ENCODE results near the gene ENO4.

Gene ENO4

DNA sequence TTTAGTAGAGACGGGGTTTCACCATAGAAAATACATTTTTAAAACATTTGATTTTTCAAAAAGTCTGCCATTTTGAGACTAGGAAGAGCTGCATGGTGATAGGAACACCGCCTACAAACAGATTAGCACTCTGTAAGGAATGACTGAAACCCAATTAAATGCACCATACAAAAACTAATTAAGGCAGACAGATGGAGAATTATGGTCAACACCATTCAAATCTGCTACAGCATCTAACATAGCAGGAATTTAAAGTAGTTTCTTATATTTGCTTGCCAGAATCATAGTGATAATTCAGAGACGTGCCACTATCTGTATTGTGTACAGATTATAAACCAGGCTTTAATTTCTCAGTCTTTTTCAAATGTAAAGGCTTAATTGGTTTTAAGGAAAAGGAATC lies 68.2 kb downstream of the ENO4 start:
- Histone ChIP-seq H2AK5ac (ENCODE audit: low read length) (no peak overlapping the region), H3K4me1 (ENCODE audit: control insufficient read depth in 1 of 2, insufficient read depth in 2 of 2, low read length in 2 of 2) (no peaks in the 10 kb centered on the region), H2BK5ac (ENCODE audit: low read depth, low read length, poor library complexity) (no peak overlapping the region), H3K4me3 (ENCODE audit: low read depth, low read length) (no peak overlapping the region), H3K79me2 (ENCODE audit: control insufficient read depth, insufficient read depth, low read length, poor library complexity) (no peaks in the 10 kb centered on the region), H3K9ac (ENCODE audit: low read length) (no peak overlapping the region), H2BK120ac (ENCODE audit: insufficient read depth, low read length, poor library complexity) (no peak overlapping the region), H3K36me3 (ENCODE audit: control insufficient read depth in 1 of 2, insufficient read depth in 2 of 2, low read length in 2 of 2) (peaks cover 1 to 8% of the 10 kb centered on the region in 2 experiments), H3K79me1 (ENCODE audit: low read length) (no peaks in the 10 kb centered on the region), H4K91ac (ENCODE audit: low read depth, low read length) (no peak overlapping the region), H3K14ac (ENCODE audit: low read length) (no peak overlapping the region), H3K9me3 (ENCODE audit: insufficient read depth, low read depth, low read length) (no peaks in the 10 kb centered on the region), H3K27me3 (ENCODE audit: insufficient read depth, low read length) (no peaks in the 10 kb centered on the region), H2BK12ac (ENCODE audit: low read length) (no peak overlapping the region), H3K27ac (ENCODE audit: low read depth, low read length) (no peak overlapping the region), H3K4ac (ENCODE audit: low read depth, low read length) (no peak overlapping the region), H2AFZ (ENCODE audit: insufficient read depth, low read length, poor library complexity) (no peak overlapping the region), H3K4me2 (ENCODE audit: low read length) (no peak overlapping the region), H3K23ac (ENCODE audit: low read length) (no peak overlapping the region), H4K12ac (ENCODE audit: low read depth, low read length) (no peak overlapping the region), H4K8ac (ENCODE audit: low read depth, low read length) (no peak overlapping the region), H3K18ac (ENCODE audit: low read length) (no peak overlapping the region)
- whole genome bisulfite sequencing (ENCODE audit: extremely low coverage, insufficient coverage, insufficient read length), result no CpG with 5 or more reads among the region's 3 CpGs
- no peak for DNase-seq

DNA sequence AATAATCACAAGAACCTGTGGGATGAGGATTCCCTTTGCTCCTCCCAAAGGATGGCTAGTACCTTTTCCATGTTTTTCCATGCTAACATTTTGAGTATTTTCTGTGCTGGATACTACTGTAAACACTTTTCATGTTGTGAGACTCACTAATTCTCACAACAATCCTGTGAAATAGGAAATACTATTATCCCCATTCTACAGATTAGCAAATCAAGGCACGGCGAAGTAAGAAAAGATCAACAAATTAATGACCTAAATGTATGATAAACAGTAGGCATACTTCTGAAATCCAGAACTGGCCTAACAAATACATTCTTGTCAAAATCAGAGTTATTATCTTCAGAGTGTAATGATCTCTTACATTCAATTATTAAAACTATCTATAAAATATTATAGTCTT lies 69.3 kb downstream of the ENO4 start:
- no peak overlapping the region for H3K9ac ChIP-seq (ENCODE audit: low read length)
- WGBS (ENCODE audit: extremely low coverage, insufficient coverage, insufficient read length), result no CpG with 5 or more reads among the region's 2 CpGs
- H3K27ac ChIP-seq (ENCODE audit: low read depth, low read length), result no peak overlapping the region
- no peak overlapping the region for H3K23ac ChIP-seq (ENCODE audit: low read length)
- H2BK12ac ChIP-seq (ENCODE audit: low read length), result no peak overlapping the region
- H4K91ac ChIP-seq (ENCODE audit: low read depth, low read length), result no peak overlapping the region
- no peak overlapping the region for H2AK5ac ChIP-seq (ENCODE audit: low read length)
- no peaks in the 10 kb centered on the region for H3K79me1 ChIP-seq (ENCODE audit: low read length)
- no peaks in the 10 kb centered on the region for H3K79me2 ChIP-seq (ENCODE audit: control insufficient read depth, insufficient read depth, low read length, poor library complexity)
- H3K18ac ChIP-seq (ENCODE audit: low read length), result no peak overlapping the region
- no peak overlapping the region for H2BK120ac ChIP-seq (ENCODE audit: insufficient read depth, low read length, poor library complexity)
- no peak overlapping the region for H3K14ac ChIP-seq (ENCODE audit: low read length)
- no peak overlapping the region for H4K12ac ChIP-seq (ENCODE audit: low read depth, low read length)
- H2BK5ac ChIP-seq (ENCODE audit: low read depth, low read length, poor library complexity), result no peak overlapping the region
- no peaks in the 10 kb centered on the region for H3K9me3 ChIP-seq (ENCODE audit: insufficient read depth, low read depth, low read length)
- H2AFZ ChIP-seq (ENCODE audit: insufficient read depth, low read length, poor library complexity), result no peak overlapping the region
- peaks cover 3 to 4% of the 10 kb centered on the region in 2 experiments for H3K36me3 ChIP-seq (ENCODE audit: control insufficient read depth in 1 of 2, insufficient read depth in 2 of 2, low read length in 2 of 2)
- H3K4ac ChIP-seq (ENCODE audit: low read depth, low read length), result no peak overlapping the region
- H3K4me2 ChIP-seq (ENCODE audit: low read length), result no peak overlapping the region
- H3K27me3 ChIP-seq (ENCODE audit: insufficient read depth, low read length), result no peaks in the 10 kb centered on the region
- H3K4me1 ChIP-seq (ENCODE audit: control insufficient read depth in 1 of 2, insufficient read depth in 2 of 2, low read length in 2 of 2), result no peaks in the 10 kb centered on the region
- no peak overlapping the region for H3K4me3 ChIP-seq (ENCODE audit: low read depth, low read length)
- no peak overlapping the region for H4K8ac ChIP-seq (ENCODE audit: low read depth, low read length)
- DNase-seq, result no peak

GRCh38 chr10:116919164-116919563 lies 69.9 kb downstream of the ENO4 start:
- H3K79me1 ChIP-seq (ENCODE audit: low read length), result no peaks in the 10 kb centered on the region
- H3K9ac ChIP-seq (ENCODE audit: low read length), result no peak overlapping the region
- H2BK5ac ChIP-seq (ENCODE audit: low read depth, low read length, poor library complexity), result no peak overlapping the region
- no peak overlapping the region for H2BK12ac ChIP-seq (ENCODE audit: low read length)
- peaks cover 3 to 4% of the 10 kb centered on the region in 2 experiments for H3K36me3 ChIP-seq (ENCODE audit: control insufficient read depth in 1 of 2, insufficient read depth in 2 of 2, low read length in 2 of 2)
- no peak overlapping the region for H2AK5ac ChIP-seq (ENCODE audit: low read length)
- no peaks in the 10 kb centered on the region for H3K9me3 ChIP-seq (ENCODE audit: insufficient read depth, low read depth, low read length)
- H3K23ac ChIP-seq (ENCODE audit: low read length), result no peak overlapping the region
- H3K18ac ChIP-seq (ENCODE audit: low read length), result no peak overlapping the region
- H3K4ac ChIP-seq (ENCODE audit: low read depth, low read length), result no peak overlapping the region
- H4K8ac ChIP-seq (ENCODE audit: low read depth, low read length), result no peak overlapping the region
- no peaks in the 10 kb centered on the region for H3K79me2 ChIP-seq (ENCODE audit: control insufficient read depth, insufficient read depth, low read length, poor library complexity)
- H4K91ac ChIP-seq (ENCODE audit: low read depth, low read length), result no peak overlapping the region
- DNase-seq, result no peak
- H4K12ac ChIP-seq (ENCODE audit: low read depth, low read length), result no peak overlapping the region
- H3K27me3 ChIP-seq (ENCODE audit: insufficient read depth, low read length), result no peaks in the 10 kb centered on the region
- no peak overlapping the region for H3K27ac ChIP-seq (ENCODE audit: low read depth, low read length)
- no peak overlapping the region for H3K4me2 ChIP-seq (ENCODE audit: low read length)
- no peaks in the 10 kb centered on the region for H3K4me1 ChIP-seq (ENCODE audit: control insufficient read depth in 1 of 2, insufficient read depth in 2 of 2, low read length in 2 of 2)
- H3K14ac ChIP-seq (ENCODE audit: low read length), result no peak overlapping the region
- WGBS (ENCODE audit: extremely low coverage, insufficient coverage, insufficient read length), result no CpG with 5 or more reads among the region's 2 CpGs
- H2BK120ac ChIP-seq (ENCODE audit: insufficient read depth, low read length, poor library complexity), result no peak overlapping the region
- no peak overlapping the region for H2AFZ ChIP-seq (ENCODE audit: insufficient read depth, low read length, poor library complexity)
- no peak overlapping the region for H3K4me3 ChIP-seq (ENCODE audit: low read depth, low read length)

DNA sequence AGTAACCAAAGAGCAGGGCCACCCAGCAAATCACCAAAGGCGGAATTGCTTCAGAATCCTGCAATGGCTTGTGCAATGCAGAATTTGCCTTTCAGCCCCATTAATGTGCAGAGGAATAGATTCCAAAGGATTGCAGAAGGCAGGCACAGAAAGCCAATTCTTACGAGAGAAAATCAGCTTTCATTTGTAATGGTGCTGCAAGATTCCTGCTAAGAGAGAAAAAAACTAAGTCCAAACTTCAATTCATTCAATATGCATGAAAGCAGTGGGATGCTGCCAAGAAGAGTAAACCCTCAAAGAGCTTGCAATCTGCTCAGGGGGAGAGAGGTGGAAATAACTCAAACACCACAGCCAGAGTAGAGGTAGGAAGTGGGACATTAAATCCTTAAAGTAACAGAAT lies 70.4 kb downstream of the ENO4 start:
- H3K18ac ChIP-seq (ENCODE audit: low read length), result no peak overlapping the region
- no peak overlapping the region for H2BK12ac ChIP-seq (ENCODE audit: low read length)
- H4K8ac ChIP-seq (ENCODE audit: low read depth, low read length), result no peak overlapping the region
- no peak overlapping the region for H3K14ac ChIP-seq (ENCODE audit: low read length)
- no peak overlapping the region for H2AFZ ChIP-seq (ENCODE audit: insufficient read depth, low read length, poor library complexity)
- DNase-seq, result no peak
- H4K91ac ChIP-seq (ENCODE audit: low read depth, low read length), result no peak overlapping the region
- no peak overlapping the region for H3K4me2 ChIP-seq (ENCODE audit: low read length)
- no peaks in the 10 kb centered on the region for H3K27me3 ChIP-seq (ENCODE audit: insufficient read depth, low read length)
- H3K79me1 ChIP-seq (ENCODE audit: low read length), result no peaks in the 10 kb centered on the region
- H4K12ac ChIP-seq (ENCODE audit: low read depth, low read length), result no peak overlapping the region
- no CpG with 5 or more reads among the region's 2 CpGs for WGBS (ENCODE audit: extremely low coverage, insufficient coverage, insufficient read length)
- no peak overlapping the region for H3K23ac ChIP-seq (ENCODE audit: low read length)
- no peak overlapping the region for H3K4ac ChIP-seq (ENCODE audit: low read depth, low read length)
- H3K27ac ChIP-seq (ENCODE audit: low read depth, low read length), result no peak overlapping the region
- H3K9ac ChIP-seq (ENCODE audit: low read length), result no peak overlapping the region
- no peaks in the 10 kb centered on the region for H3K79me2 ChIP-seq (ENCODE audit: control insufficient read depth, insufficient read depth, low read length, poor library complexity)
- no peaks in the 10 kb centered on the region for H3K9me3 ChIP-seq (ENCODE audit: insufficient read depth, low read depth, low read length)
- H2AK5ac ChIP-seq (ENCODE audit: low read length), result no peak overlapping the region
- H3K36me3 ChIP-seq (ENCODE audit: control insufficient read depth in 1 of 2, insufficient read depth in 2 of 2, low read length in 2 of 2), result peaks cover 3 to 4% of the 10 kb centered on the region in 2 experiments
- H2BK120ac ChIP-seq (ENCODE audit: insufficient read depth, low read length, poor library complexity), result no peak overlapping the region
- H3K4me3 ChIP-seq (ENCODE audit: low read depth, low read length), result no peak overlapping the region
- no peak overlapping the region for H2BK5ac ChIP-seq (ENCODE audit: low read depth, low read length, poor library complexity)
- no peaks in the 10 kb centered on the region for H3K4me1 ChIP-seq (ENCODE audit: control insufficient read depth in 1 of 2, insufficient read depth in 2 of 2, low read length in 2 of 2)

All from trophoblast cell (in vitro differentiated cells and primary cell).